Measurements from ENCODE around the gene PTPRK. TPM values are rescaled to one million over a fixed set of nuclear protein-coding genes. Genes with fewer than 3 reads are reported as not detected.

The PTPRK gene
- polyA plus RNA-seq, 1 donor (not counting 4 experiments of a cell fraction or from before 2014, with no cell fraction given) = 52.7 TPM

DNA sequence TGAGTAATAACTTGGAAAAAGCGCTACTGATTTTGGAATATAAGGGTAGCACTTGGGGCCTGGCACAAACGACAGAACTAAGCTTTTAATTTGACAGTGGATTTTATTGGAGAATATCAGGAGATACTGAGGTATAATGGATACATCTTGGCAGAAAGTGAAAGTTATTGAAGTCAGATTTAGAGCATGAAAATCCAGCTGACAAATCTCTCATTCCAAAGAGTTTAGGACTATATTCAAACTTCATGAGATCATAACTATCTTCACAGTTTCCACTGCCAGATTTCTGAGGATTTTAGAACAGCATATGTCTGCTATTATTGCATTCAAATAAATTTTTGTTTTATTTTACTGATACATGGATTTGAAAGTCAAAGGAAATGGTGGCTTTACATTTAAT, 487.2 kb downstream of the PTPRK start:
- Histone ChIP-seq H2AFZ (ENCODE audit: control insufficient read depth, low read length) (no peak overlapping the region), H3K9me3 (ENCODE audit: control insufficient read depth, low read depth, low read length) (no peaks in the 10 kb centered on the region), H3K36me3 (ENCODE audit: control insufficient read depth in 2 of 2, extremely low read depth in 1 of 2, insufficient read depth in 2 of 2, low read length in 2 of 2) (peaks cover 5 to 11% of the 10 kb centered on the region in 2 experiments), H3K27me3 (ENCODE audit: control insufficient read depth, extremely low read depth, insufficient read depth, low read length) (no peaks in the 10 kb centered on the region), H3K27ac (ENCODE audit: control insufficient read depth, insufficient read depth, low read length) (no peak overlapping the region), H3K79me2 (ENCODE audit: control insufficient read depth, insufficient read depth, low read length) (no peaks in the 10 kb centered on the region), H3K9ac (ENCODE audit: control insufficient read depth, extremely low read depth, insufficient read depth, low read length) (no peak overlapping the region), H3K9me1 (ENCODE audit: control insufficient read depth, extremely low read depth, insufficient read depth, low read length) (no peaks in the 10 kb centered on the region), H3K4me3 (ENCODE audit: control insufficient read depth in 2 of 3, extremely low read depth in 1 of 3, insufficient read depth in 2 of 3, low read depth in 1 of 3, low read length in 3 of 3) (no peak overlapping the region), H4K20me1 (ENCODE audit: control insufficient read depth, extremely low read depth, insufficient read depth, low read length) (no peaks in the 10 kb centered on the region), H3K4me1 (ENCODE audit: control insufficient read depth, extremely low read depth, insufficient read depth, low read length) (no peaks in the 10 kb centered on the region), H3K4me2 (ENCODE audit: control insufficient read depth, extremely low read depth, insufficient read depth, low read depth, low read length) (no peak overlapping the region)
- dilution Hi-C loops (cut with MboI; ENCODE audit: extremely low pct_ligation_motif_present, low sequenced_read_pairs) = no loop called here
- TF ChIP-seq, protein P1, sequence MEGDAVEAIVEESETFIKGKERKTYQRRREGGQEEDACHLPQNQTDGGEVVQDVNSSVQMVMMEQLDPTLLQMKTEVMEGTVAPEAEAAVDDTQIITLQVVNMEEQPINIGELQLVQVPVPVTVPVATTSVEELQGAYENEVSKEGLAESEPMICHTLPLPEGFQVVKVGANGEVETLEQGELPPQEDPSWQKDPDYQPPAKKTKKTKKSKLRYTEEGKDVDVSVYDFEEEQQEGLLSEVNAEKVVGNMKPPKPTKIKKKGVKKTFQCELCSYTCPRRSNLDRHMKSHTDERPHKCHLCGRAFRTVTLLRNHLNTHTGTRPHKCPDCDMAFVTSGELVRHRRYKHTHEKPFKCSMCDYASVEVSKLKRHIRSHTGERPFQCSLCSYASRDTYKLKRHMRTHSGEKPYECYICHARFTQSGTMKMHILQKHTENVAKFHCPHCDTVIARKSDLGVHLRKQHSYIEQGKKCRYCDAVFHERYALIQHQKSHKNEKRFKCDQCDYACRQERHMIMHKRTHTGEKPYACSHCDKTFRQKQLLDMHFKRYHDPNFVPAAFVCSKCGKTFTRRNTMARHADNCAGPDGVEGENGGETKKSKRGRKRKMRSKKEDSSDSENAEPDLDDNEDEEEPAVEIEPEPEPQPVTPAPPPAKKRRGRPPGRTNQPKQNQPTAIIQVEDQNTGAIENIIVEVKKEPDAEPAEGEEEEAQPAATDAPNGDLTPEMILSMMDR (optimal IDR thresholded peaks at IDR 0.05 in 1 of 3, IDR thresholded peaks at IDR 0.05 in 1 of 3, conservative IDR thresholded peaks at IDR 0.05 in 1 of 3; ENCODE audit: extremely low read depth in 1 of 3, insufficient read depth in 2 of 3, low read length in 3 of 3) = no peak
- DNase-seq (ENCODE audit: low read depth, low spot score) (no peak), FAIRE-seq (no peak)

DNA sequence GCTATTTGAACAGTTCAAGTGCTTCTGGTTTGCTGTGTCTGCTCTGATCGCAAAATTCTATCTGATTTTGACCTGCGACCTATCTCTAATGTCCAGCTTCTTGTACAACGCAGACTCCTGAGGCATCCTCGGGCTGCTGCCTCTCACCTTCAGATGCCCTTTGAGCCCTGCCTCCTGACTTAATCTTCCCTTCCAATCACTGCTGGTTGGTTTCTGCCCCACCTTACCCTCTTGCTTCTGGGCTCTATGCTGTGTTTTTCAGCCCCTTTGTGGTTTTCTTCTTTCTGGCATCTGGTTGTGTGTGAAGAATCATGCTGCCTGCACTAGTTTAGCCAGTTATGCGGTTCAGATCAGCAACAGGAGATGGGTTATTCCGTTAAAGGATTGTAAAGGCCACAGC, 488.4 kb downstream of the PTPRK start:
- dilution Hi-C loops (cut with MboI; ENCODE audit: extremely low pct_ligation_motif_present, low sequenced_read_pairs) = no loop called here
- H3K4me3 ChIP-seq (ENCODE audit: control insufficient read depth in 2 of 3, extremely low read depth in 1 of 3, insufficient read depth in 2 of 3, low read depth in 1 of 3, low read length in 3 of 3) = no peak overlapping the region
- H3K27me3 ChIP-seq (ENCODE audit: control insufficient read depth, extremely low read depth, insufficient read depth, low read length) = no peaks in the 10 kb centered on the region
- H3K9me3 ChIP-seq (ENCODE audit: control insufficient read depth, low read depth, low read length) = no peaks in the 10 kb centered on the region
- DNase-seq (ENCODE audit: low read depth, low spot score) (no peak), FAIRE-seq (no peak)
- no peak for TF ChIP-seq EZH2 (IDR thresholded peaks at IDR 0.05; ENCODE audit: low read length)
- TF ChIP-seq, protein P1 (optimal IDR thresholded peaks at IDR 0.05 in 1 of 3, IDR thresholded peaks at IDR 0.05 in 1 of 3, conservative IDR thresholded peaks at IDR 0.05 in 1 of 3; ENCODE audit: extremely low read depth in 1 of 3, insufficient read depth in 2 of 3, low read length in 3 of 3) = no peak
- H3K9ac ChIP-seq (ENCODE audit: control insufficient read depth, extremely low read depth, insufficient read depth, low read length) = no peak overlapping the region
- H4K20me1 ChIP-seq (ENCODE audit: control insufficient read depth, extremely low read depth, insufficient read depth, low read length) = no peaks in the 10 kb centered on the region
- no peak overlapping the region for H3K27ac ChIP-seq (ENCODE audit: control insufficient read depth, insufficient read depth, low read length)
- no peaks in the 10 kb centered on the region for H3K79me2 ChIP-seq (ENCODE audit: control insufficient read depth, insufficient read depth, low read length)
- H3K4me2 ChIP-seq (ENCODE audit: control insufficient read depth, extremely low read depth, insufficient read depth, low read depth, low read length) = no peak overlapping the region
- H3K36me3 ChIP-seq (ENCODE audit: control insufficient read depth in 2 of 2, extremely low read depth in 1 of 2, insufficient read depth in 2 of 2, low read length in 2 of 2) = peaks cover 5 to 11% of the 10 kb centered on the region in 2 experiments
- no peaks in the 10 kb centered on the region for H3K4me1 ChIP-seq (ENCODE audit: control insufficient read depth, extremely low read depth, insufficient read depth, low read length)
- no peaks in the 10 kb centered on the region for H3K9me1 ChIP-seq (ENCODE audit: control insufficient read depth, extremely low read depth, insufficient read depth, low read length)
- no peak overlapping the region for H2AFZ ChIP-seq (ENCODE audit: control insufficient read depth, low read length)

Data from keratinocyte (primary cell).